ENCODE measurements around the gene TEC.

TEC gene

GRCh38 chr4:48153791-48154550, 115.7 kb downstream of the TEC start:
- no peak for DNase-seq

DNA sequence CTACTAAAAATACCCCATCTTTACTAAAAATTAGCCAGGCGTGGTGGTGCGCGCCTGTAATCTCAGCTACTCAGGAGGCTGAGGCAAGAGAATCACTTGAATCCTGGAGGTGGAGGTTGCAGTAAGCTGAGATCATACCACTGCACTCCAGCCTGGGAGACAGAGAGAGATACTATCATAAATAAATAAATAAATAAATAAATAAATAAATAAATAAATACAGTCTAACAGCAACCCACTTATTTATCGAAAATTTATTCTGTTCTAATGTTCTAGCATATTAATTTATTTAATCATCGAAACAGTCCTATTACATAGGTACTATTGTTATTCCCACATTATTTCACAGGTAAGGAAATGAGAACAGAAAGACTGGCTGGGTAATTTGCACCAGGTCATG, 117.4 kb downstream of the TEC start:
- no peak for DNase-seq

DNA sequence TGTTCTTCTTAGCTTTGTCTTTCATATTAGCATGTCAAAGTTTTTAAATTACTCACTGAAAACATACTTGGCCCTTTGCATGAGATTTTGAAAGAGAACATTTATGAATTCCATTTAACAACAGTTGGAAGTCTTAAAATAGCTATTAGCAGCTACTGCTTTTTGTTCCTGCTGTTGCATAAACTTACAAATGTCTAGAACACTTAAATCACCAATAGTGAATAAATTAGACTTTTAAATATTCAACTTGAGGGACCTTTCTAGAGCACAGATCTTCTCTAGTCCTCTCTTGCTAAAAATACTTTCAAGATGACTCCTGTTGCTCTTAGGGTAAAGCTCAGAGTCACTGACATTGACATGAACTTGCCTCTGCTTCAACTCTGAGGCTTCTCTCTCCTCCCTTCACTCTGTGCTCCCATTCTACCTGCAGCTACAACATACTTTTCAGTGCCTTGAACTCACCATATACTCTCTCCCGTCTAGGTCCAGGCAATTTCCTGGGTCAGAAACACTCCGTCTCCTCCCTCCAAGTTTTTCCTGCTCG, 119.7 kb downstream of the TEC start:
- no peak for DNase-seq

DNA sequence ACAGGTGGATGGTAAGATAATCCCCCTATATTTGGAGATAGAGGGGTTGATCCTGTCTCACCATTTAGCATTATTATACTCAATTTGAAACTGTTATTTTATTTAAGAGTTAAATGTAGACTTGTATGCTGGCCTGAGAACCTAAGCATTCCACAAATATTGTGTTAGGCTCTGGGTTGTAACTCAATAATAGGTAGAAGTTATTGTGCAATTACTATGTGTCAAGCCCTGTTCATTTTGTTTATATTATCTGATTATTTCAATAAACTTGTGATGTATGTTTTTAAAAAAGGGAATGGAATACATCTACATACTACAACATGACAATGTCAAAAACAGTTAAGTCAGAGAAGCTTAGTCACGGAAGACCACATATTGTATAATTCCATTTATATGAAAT, 122.0 kb downstream of the TEC start:
- DNase-seq: no peak

DNA sequence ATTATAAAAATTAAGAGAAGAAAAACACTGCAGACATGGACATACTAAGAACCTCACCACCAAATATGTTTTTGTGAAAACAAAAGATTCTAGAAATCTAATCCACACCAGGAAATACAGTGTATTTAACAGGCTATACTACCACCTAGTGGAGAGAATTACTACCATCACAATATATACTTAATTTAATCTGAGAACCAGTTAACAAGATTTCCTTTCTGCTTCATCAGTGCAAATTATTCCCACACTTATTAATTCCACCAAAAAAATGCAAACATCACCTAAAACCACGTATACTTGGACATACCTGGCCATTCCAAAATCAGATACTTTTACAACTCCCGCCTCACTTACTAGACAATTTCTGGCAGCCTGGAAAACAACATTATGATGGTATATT, 128.6 kb downstream of the TEC start:
- no peak for DNase-seq

DNA sequence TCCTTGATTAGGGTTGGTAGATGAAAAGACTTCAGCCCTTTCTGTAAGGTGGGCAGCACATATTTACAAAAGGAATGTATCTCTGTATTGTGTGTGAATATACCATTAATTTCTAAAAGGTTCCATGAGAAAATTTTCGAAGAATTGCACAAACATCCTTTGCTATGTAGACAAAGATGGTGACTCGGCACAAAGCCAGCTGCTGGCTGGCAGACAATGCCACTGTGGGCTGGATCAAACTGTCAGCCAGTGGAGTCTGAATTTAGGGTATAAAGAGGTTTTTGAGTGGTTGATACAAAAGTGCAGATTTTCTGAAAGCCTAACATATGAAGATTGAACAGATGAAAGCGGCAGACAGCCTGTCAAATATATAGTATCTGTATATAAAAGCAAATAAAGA, 129.9 kb downstream of the TEC start:
- DNase-seq: no peak

- DNase-seq: no peak
These were observed 130.7 kb downstream of the TEC start for GRCh38 chr4:48138936-48139335.

GRCh38 chr4:48138511-48138910, 131.1 kb downstream of the TEC start:
- DNase-seq: no peak

- no peak for DNase-seq
These were observed 131.8 kb downstream of the TEC start for GRCh38 chr4:48137846-48138245.

DNA sequence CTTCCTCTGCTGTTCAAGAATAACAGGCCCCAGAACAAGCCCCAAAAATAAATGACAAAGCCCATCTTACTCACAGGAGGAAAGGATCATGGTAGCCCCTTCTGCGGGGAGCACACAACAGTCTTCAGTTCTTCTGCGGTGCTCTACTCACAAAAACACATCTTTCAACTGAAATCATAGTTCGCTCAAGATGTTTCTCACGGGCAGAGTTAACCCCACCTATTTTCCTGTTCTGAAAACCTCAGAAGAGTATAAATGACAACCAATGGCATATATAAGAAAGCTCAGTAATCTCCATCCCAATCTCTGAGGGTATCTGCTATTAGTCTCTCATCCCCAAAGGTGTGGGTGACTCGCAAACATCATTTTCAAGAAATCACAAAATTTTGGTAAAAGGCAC, 135.6 kb downstream of the TEC start, which contains the start of gene TXK:
TXK (minus strand) TSS at position 170 of the 400 bp plus-strand sequence; CDS start at position 90, 80 bp downstream.
- DNase-seq: no peak

- DNase-seq: no peak
These were observed 136.0 kb downstream of the TEC start for GRCh38 chr4:48133669-48134068.

DNA sequence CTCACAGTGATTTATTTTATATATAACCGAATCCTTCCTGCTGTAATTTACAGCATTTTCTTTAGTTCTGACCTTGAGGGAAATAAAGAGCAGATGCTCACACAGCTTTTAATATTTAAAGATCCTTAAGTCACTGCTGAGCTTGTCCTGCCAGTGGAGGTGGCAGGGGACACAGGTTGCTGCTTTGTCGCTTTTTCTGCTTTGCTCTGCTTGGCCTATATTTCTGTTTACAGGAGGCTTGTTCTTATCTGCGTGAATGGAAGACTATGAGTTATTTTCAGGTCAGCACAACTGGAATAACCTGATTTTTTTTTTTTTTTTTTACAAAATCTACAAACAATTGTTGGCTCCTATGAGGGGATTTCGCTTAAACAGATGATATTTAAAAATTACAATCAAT, 137.9 kb downstream of the TEC start:
- DNase-seq: no peak

GRCh38 chr4:48130100-48130499, 139.5 kb downstream of the TEC start:
- DNase-seq: no peak

- no peak for DNase-seq
These were observed 140.2 kb downstream of the TEC start for GRCh38 chr4:48129307-48130014.

DNA sequence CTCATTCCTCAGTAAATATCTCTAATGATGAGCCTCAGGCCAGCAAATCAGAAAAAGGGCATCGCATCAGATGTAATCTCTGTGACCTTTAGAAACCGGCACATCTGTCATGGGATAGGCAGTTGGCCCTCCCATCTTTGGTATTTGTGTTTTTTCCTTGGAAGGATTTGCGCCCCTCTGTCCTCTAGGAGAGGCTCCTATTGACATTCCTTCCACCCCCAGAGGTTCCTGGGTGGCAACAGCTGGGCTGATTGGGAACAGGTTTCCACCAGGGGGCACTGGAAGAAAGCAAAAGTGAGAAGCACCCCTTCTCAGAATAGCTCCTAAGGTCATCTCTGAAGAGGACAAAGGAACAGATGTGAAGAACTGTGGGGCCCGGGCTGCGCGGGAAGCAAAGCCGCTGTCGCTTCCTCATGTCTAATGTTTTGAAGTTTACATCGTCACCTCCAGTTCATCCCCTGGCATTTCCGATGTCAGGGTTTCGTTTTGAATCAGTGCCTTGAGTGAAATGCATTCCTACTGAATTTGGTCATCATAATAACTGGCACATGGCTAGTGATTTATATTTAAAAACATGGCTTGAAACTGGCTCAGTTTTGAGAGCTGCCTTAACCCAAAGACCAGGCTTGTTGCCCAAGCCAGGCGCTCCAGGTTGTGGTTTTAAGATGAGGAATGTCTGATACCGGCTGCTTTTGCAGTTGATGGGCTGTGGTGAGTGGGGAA, 141.8 kb downstream of the TEC start:
- peak; percentile 20 for DNase-seq

- no peak for DNase-seq
These were observed 142.4 kb downstream of the TEC start for GRCh38 chr4:48127231-48127630.

DNA sequence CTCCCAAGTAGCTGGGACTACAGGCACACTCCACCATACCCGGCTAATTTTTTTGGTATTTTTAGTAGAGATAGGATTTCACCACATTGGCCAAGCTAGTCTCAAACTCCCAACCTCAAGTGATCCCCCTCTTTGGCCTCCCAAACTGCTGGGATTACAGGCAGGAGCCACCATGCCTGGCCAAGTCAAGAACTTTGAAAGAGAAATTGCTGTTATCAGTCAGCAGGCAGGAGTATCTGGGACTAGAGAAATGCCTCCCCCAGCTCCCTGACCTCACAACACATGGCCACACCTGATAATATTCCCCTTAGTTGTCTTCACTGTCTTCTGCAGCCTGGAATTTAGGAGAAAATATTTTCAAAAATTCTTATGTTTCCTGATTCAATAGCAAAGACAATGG, 143.0 kb downstream of the TEC start:
- DNase-seq: no peak

- no peak for DNase-seq
These were observed 144.8 kb downstream of the TEC start for GRCh38 chr4:48124870-48125269.

- no peak for DNase-seq
These were observed 146.9 kb downstream of the TEC start for GRCh38 chr4:48122756-48123155.

DNA sequence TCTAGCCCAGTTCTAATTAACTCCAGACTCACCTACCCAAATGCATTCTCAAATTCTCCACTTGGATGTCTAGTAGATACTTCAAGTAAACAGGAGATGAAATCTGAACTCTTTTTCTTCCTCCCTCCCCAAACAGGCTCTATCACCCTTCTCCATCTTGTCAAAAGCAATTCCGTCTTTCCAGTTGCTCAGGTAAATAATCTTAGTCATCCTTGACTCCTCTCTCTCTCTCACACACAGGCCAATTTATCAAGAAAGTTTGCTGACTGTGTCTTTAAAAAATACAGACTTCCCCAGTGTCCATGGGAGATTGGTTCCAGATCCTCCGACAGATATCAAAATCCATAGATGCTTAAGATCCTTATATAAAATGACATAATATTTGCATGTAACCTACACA, 148.5 kb downstream of the TEC start:
- DNase-seq: no peak

DNA sequence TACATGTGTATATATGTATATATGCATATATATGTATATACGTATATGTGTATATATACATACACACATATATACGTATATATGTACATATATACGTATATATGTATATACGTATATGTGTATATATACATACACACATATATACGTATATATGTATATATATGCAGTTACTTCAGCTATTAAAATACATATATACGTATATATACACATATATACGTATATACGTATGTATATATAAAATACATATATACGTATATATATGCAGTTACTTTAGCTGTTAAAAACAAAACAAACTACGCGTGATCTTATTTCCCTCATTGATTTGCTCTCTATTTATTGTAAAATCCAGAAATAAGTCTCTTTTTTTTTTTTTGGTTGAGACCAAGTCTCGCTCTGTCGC, 149.5 kb downstream of the TEC start:
- no peak for DNase-seq

GRCh38 chr4:48119646-48120045, 150.0 kb downstream of the TEC start:
- DNase-seq: no peak

- DNase-seq: no peak
These were observed 151.6 kb downstream of the TEC start for GRCh38 chr4:48118081-48118480.

GRCh38 chr4:48116582-48116981, 153.1 kb downstream of the TEC start:
- DNase-seq: no peak

Measured in GDM1 (cell line).